Ovary (tissue), 3 donors: ENCODE results near the gene TMPRSS3.

Source experiments
- CTCF ChIP-seq, 3 donors: fragments of 450-650 bp in 2 of 3; fragments of 200-600 bp in 1 of 3; IDR thresholded peaks; one replicate each; pipeline versions ENCODE4 v1.5.1 to v1.8.0; 2016 to 2022; ENCODE audit warnings: antibody characterized with exemption in 3 of 3, mild to moderate bottlenecking in 1 of 3
- EP300 ChIP-seq: sonication (generic); formaldehyde crosslinking; IDR thresholded peaks from one replicate; pipeline ENCODE4 v1.6.1; 2017; ENCODE audit warnings: antibody characterized with exemption
- POLR2A ChIP-seq: fragments of 450-650 bp; IDR thresholded peaks from one replicate; pipeline ENCODE4 v1.6.1; 2017; ENCODE audit warnings: antibody characterized with exemption, mild to moderate bottlenecking, moderate library complexity
- donor health status: DM: no; HTN: no; CAD: no.

- TF ChIP-seq CTCF (IDR thresholded peaks at IDR 0.05) (no peak), POLR2A (no peak), EP300 (no peak)
Observed at GRCh38 chr21:42427809-42428419, 32.1 kb upstream of the TMPRSS3 start.
